AG04450 (cell line): ENCODE results near the gene MICAL1. TPM values are rescaled to one million over a fixed set of nuclear protein-coding genes. Genes with fewer than 3 reads are reported as not detected.

ENCODE experiments used
- CTCF ChIA-PET: fragments of 300-600, 350-600 bp; formaldehyde crosslinking; extraction: SDS; loops from one replicate; lab custom pipeline; 2022; ENCODE audit warnings: antibody characterized with exemption, inconsistent platforms; lab: Charles Lee
- POLR2A ChIA-PET: fragments of 350-600 bp; formaldehyde crosslinking; extraction: SDS; loops from one replicate; lab custom pipeline; 2021; ENCODE audit warnings: antibody characterized with exemption, inconsistent platforms; lab: Yijun Ruan, JAX
- DNase-seq: peaks from one replicate; pipeline ENCODE4 v3.0.0-alpha.2; 2011; ENCODE audit warnings: low read depth, low spot score
- H3K27ac ChIP-seq: one replicate; pipeline ENCODE4 v1.5.1; 2012; ENCODE audit warnings: low read depth, low read length, control low read depth
- H3K27me3 ChIP-seq: one replicate; pipeline ENCODE4 v1.6.0; 2012; ENCODE audit warnings: low read length; ENCODE audit not compliant: control insufficient read depth, insufficient read depth
- H3K4me3 ChIP-seq: 2 replicates; pipeline ENCODE4 v1.5.1; 2011; ENCODE audit warnings: mild to moderate bottlenecking, low read depth, low read length, control low read depth
- H3K9me3 ChIP-seq: 2 replicates; pipeline ENCODE4 v1.5.1; 2012; ENCODE audit warnings: low read length; ENCODE audit not compliant: control insufficient read depth, insufficient read depth
- polyA plus RNA-seq: library from polyadenylated mRNA; depleted of rRNA; stranded (reverse); fragments of >200 nt; gene quantifications from 2 replicates; pipeline ENCODE4 v1.2.3, GENCODE V29; 2011
- TF ChIP-seq, protein P1 (sequence below): IDR thresholded peaks from 2 replicates; pipeline ENCODE4 v1.5.1; 2011; ENCODE audit warnings: low read depth, low read length, control low read depth, inconsistent platforms

The MICAL1 gene
- polyA plus RNA-seq, 1 experiment, result 40.9 TPM

DNA sequence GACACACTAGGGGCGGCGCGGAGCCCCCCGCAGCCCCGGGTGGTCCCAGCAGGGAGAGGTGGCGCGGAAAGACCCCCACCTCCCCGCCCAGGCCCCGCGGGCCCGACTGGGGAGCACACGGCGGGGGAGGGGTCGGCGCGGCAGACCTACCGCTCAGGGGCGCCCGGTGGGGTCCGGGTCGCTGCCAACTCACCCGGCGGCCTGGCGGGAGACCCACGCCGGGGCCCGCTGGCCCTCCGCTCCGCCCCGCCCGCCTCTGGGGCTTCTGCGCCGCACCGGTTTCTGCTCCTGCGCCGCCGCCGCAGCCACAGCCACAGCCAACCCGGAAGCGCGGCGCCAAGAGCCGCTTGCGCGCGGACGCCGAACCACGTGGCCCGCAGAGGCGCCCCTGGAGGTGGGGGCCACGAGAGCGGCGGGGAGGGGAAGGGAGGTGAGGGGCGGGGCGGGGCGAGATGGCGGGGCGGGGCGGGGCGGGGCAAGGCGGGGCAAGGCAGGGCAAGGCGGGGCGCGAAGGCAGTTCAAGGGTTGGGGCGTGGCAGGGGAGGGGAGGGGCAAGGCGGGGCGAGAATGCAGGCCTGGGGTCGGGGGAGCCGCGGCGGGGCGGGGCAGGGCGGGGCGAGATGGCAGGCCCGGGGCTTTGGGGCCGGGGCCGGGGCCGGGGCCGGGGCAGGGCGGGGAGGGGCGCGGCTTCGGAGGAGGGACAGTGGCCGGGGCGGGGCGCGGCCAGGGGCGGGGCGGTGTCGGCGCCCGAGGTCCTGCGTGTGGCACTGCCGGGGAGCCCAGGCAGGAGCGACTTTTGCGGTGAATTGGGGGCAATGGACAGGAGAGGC is 27.5 kb upstream of the MICAL1 start, which contains the start of gene ZBTB24:
ZBTB24 (minus strand) TSS at position 315 of the 830 bp plus-strand sequence. CDS start 1,193 bp downstream, outside the sequence.
- TF ChIP-seq, protein P1, sequence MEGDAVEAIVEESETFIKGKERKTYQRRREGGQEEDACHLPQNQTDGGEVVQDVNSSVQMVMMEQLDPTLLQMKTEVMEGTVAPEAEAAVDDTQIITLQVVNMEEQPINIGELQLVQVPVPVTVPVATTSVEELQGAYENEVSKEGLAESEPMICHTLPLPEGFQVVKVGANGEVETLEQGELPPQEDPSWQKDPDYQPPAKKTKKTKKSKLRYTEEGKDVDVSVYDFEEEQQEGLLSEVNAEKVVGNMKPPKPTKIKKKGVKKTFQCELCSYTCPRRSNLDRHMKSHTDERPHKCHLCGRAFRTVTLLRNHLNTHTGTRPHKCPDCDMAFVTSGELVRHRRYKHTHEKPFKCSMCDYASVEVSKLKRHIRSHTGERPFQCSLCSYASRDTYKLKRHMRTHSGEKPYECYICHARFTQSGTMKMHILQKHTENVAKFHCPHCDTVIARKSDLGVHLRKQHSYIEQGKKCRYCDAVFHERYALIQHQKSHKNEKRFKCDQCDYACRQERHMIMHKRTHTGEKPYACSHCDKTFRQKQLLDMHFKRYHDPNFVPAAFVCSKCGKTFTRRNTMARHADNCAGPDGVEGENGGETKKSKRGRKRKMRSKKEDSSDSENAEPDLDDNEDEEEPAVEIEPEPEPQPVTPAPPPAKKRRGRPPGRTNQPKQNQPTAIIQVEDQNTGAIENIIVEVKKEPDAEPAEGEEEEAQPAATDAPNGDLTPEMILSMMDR, result no peak
- peak; percentile 61 for DNase-seq
- H3K4me3 ChIP-seq, result peak within 1 kb of the TSS; percentile 63
- POLR2A ChIA-PET, result interaction anchor here (1.0 to 1.3 kb wide), 2 partner anchors 42 to 101 kb away, joined by 4 to 5 read pairs; partner anchors contain the start of gene CD164
- peaks cover 9% of the 10 kb centered on the region for H3K27me3 ChIP-seq
- H3K9me3 ChIP-seq, result no peaks in the 10 kb centered on the region; the same call in 1 of the 2 replicates
- CTCF ChIA-PET, result interaction anchor here (0.8 to 0.9 kb wide), 2 partner anchors 9 to 100 kb away, joined by 3 read pairs; no protein-coding TSS in a partner anchor
- H3K27ac ChIP-seq, result no peak within 1 kb of the TSS

DNA sequence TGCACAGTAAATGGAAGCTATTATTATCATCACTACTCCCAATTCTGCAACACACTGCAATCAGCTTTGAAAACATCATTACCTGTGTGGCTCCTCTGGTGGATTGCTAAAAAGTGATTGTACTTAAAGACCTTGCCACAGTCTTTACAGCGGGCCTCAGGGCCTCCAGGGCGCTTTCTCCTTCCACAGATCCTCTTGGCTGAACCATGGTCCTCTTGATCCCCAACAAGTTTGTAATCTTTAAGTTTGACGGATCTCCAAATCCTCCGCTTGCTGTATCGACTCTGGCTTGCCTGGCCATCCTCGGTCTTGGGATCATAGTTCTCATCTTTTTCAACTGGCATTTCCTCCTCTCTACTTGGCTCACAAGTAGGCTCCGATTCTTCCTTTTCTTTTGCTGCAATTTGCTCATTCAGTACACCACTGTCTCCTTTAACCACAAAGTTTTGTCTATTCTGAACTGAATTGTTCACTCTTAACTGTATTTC is 25.5 kb upstream of the MICAL1 start:
- Histone ChIP-seq H3K9me3 (no peaks in the 10 kb centered on the region; the same call in 1 of the 2 replicates), H3K4me3 (no peak overlapping the region), H3K27ac (no peak overlapping the region), H3K27me3 (peaks cover 4% of the 10 kb centered on the region)
- ChIA-PET CTCF (interaction anchor here (0.6 to 0.8 kb wide), 2 partner anchors 10 to 558 kb away, joined by 3 to 6 read pairs; no protein-coding TSS in a partner anchor), POLR2A (no interaction called here)
- no peak for DNase-seq
- TF ChIP-seq, protein P1, result no peak

- ChIA-PET POLR2A (no interaction called here), CTCF (no interaction called here)
- H3K4me3 ChIP-seq, result 0 out of 2 replicates have a peak overlapping the region, but pooled peaks have one; percentile 10
- H3K9me3 ChIP-seq, result no peaks in the 10 kb centered on the region; the same call in 1 of the 2 replicates
- no peak for DNase-seq
- TF ChIP-seq, protein P1, result no peak
- no peaks in the 10 kb centered on the region for H3K27me3 ChIP-seq
- H3K27ac ChIP-seq, result no peak overlapping the region
These were observed 23.5 kb upstream of the MICAL1 start for GRCh38 chr6:109478841-109479624.

GRCh38 chr6:109478222-109478805 is 22.7 kb upstream of the MICAL1 start:
- DNase-seq, result no peak
- no peaks in the 10 kb centered on the region for H3K27me3 ChIP-seq
- no peak overlapping the region for H3K27ac ChIP-seq
- TF ChIP-seq, protein P1, result no peak
- H3K4me3 ChIP-seq, result no peak overlapping the region
- H3K9me3 ChIP-seq, result no peaks in the 10 kb centered on the region; the same call in 1 of the 2 replicates
- ChIA-PET POLR2A (no interaction called here), CTCF (no interaction called here)
